Suprapubic skin (tissue), 4 donors: ENCODE measurements around the gene EPS8.

ENCODE experiments used
- CTCF ChIP-seq, 2 donors: fragments of 200-600 bp in 1 of 2; fragments of 450-650 bp in 1 of 2; sonication (generic) in 1 of 2; IDR thresholded peaks; one replicate each; pipeline ENCODE4 v1.5.1; 2016 to 2019; ENCODE audit warnings: antibody characterized with exemption in 2 of 2, mild to moderate bottlenecking in 1 of 2, moderate library complexity in 1 of 2
- EP300 ChIP-seq: sonication (generic); formaldehyde crosslinking; IDR thresholded peaks from one replicate; pipeline ENCODE4 v1.6.1; 2017; ENCODE audit warnings: antibody characterized with exemption
- POLR2A ChIP-seq, 2 donors: fragments of 450-650 bp; IDR thresholded peaks; one replicate each; pipeline ENCODE4 v1.6.1; 2017; ENCODE audit warnings: antibody characterized with exemption in 2 of 2, mild to moderate bottlenecking in 2 of 2, moderate library complexity in 2 of 2
- POLR2AphosphoS5 ChIP-seq, 3 donors: sonication (generic); formaldehyde crosslinking; IDR thresholded peaks; one replicate each; pipeline ENCODE4 v1.6.1; 2017; ENCODE audit warnings: antibody characterized with exemption in 3 of 3

GRCh38 chr12:15772405-15773018 is 16.7 kb downstream of the EPS8 start:
- TF ChIP-seq CTCF (IDR thresholded peaks at IDR 0.05): peak in 1 of 2 donors; percentile 40
- TF ChIP-seq POLR2A (IDR thresholded peaks at IDR 0.05): no peak
- TF ChIP-seq EP300: no peak
- no peak for TF ChIP-seq POLR2AphosphoS5 (IDR thresholded peaks at IDR 0.05)
